ENCODE results near the gene HOMEZ. TPM values are rescaled to one million over a fixed set of nuclear protein-coding genes. Genes with fewer than 3 reads are reported as not detected.
"Not testable (repeated sequence)": the region's sequence is repeated elsewhere in the genome, so short reads cannot be mapped to it uniquely, and the experiment has no call there.

The HOMEZ gene
- total RNA-seq, 2 experiments from 2014 or later: 11.4 TPM

GRCh38 chr14:23227566-23227965 is 58.4 kb downstream of the HOMEZ start:
- Mint-ChIP-seq H3K27me3 (peaks cover 19% of the 10 kb centered on the region), H3K36me3 (ENCODE audit: low read depth) (no peaks in the 10 kb centered on the region), H3K4me3 (no peak overlapping the region), H3K27ac (no peak overlapping the region), H3K9me3 (no peaks in the 10 kb centered on the region), H3K4me1 (no peaks in the 10 kb centered on the region)
- DNase-seq: no peak
- ChIA-PET POLR2A (no interaction called here), CTCF (no interaction called here)

- H3K27ac Mint-ChIP-seq; DNase-seq; H3K4me3 Mint-ChIP-seq; H3K9me3 Mint-ChIP-seq; POLR2A ChIA-PET; H3K36me3 Mint-ChIP-seq (ENCODE audit: low read depth); CTCF ChIA-PET; H3K4me1 Mint-ChIP-seq: not testable (repeated sequence)
- peaks cover 35% of the 10 kb centered on the region for H3K27me3 Mint-ChIP-seq
Observed at GRCh38 chr14:23224958-23225357, 61.0 kb downstream of the HOMEZ start.

Other genes starting within 250 kb of the HOMEZ start
- under 1 TPM in 1 of 2 experiments, not detected in 1; 0.21 TPM for gene PSMB11, start 243.9 kb downstream of the HOMEZ start, total RNA-seq
- 1 to 10 TPM; 2.9 to 3.0 TPM for gene CDH24, start 228.6 kb downstream of the HOMEZ start, total RNA-seq
- 100 to 1,000 TPM; 202 to 221 TPM for gene ACIN1, start 191.0 kb downstream of the HOMEZ start, total RNA-seq
- 10 to 100 TPM; 48.0 to 48.2 TPM for gene C14orf119, start 190.6 kb downstream of the HOMEZ start, total RNA-seq
- not detected for gene CIROP, start 181.1 kb downstream of the HOMEZ start, total RNA-seq
- under 1 TPM; 0.67 to 0.98 TPM for gene CEBPE, start 166.9 kb downstream of the HOMEZ start, total RNA-seq
- gene SLC7A8, start 102.5 kb downstream of the HOMEZ start, total RNA-seq: under 1 TPM; 0.27 to 0.64 TPM
- gene RNF212B, start 48.2 kb downstream of the HOMEZ start, total RNA-seq: not detected
- 10 to 100 TPM; 38.6 to 49.2 TPM for gene PPP1R3E, start 16.7 kb upstream of the HOMEZ start, total RNA-seq
- gene BCL2L2, start 20.7 kb upstream of the HOMEZ start, total RNA-seq: 1 to 10 TPM; 1.7 to 3.2 TPM
- 100 to 1,000 TPM; 203 to 208 TPM for gene PABPN1, start 35.3 kb upstream of the HOMEZ start, total RNA-seq
- gene SLC22A17, start 66.8 kb upstream of the HOMEZ start, total RNA-seq: 1 to 10 TPM; 3.0 to 3.4 TPM
- gene EFS, start 79.0 kb upstream of the HOMEZ start, total RNA-seq: not detected
- gene IL25, start 86.7 kb upstream of the HOMEZ start, total RNA-seq: not detected
- gene CMTM5, start 90.9 kb upstream of the HOMEZ start, total RNA-seq: not detected
- under 1 TPM; 0.07 to 0.08 TPM for gene MYH6, start 122.1 kb upstream of the HOMEZ start, total RNA-seq
- under 1 TPM; 0.04 to 0.07 TPM for gene MYH7, start 149.5 kb upstream of the HOMEZ start, total RNA-seq
- 10 to 100 TPM; 46.4 to 47.3 TPM for gene NGDN, start 183.6 kb upstream of the HOMEZ start, total RNA-seq

Data from activated CD4-positive, alpha-beta T cell treated with anti-CD3 and anti-CD28 coated beads, Interleukin-2, amount 10 ng/mL, durations not matched to agents 7 days and 5 days (primary cell).